Left renal pelvis (tissue), 4 donors: ENCODE data around the gene CCDC174. TPM values are rescaled to one million over a fixed set of nuclear protein-coding genes. Genes with fewer than 3 reads are reported as not detected.
"Not testable (repeated sequence)": the region's sequence is repeated elsewhere in the genome, so short reads cannot be mapped to it uniquely, and the experiment has no call there.

ENCODE experiments used
- DNase-seq, 4 donors: peaks; one replicate each; pipeline ENCODE4 v3.0.0-alpha.2; 2013; ENCODE audit warnings: low read depth in 4 of 4, low spot score in 3 of 4
- polyA plus RNA-seq, 4 donors: library from polyadenylated mRNA; unstranded; fragments of 120-200 nt; gene quantifications; one replicate each; pipeline ENCODE4 v1.2.1, GENCODE V29; 2013; ENCODE audit not compliant: insufficient read length in 4 of 4

Gene CCDC174
- polyA plus RNA-seq, 4 donors = 25.8 to 36.3 (median 34.1) TPM

- peak in 1 of 4 donors; percentile 45 for DNase-seq
Measured at GRCh38 chr3:14649466-14649865, 2.1 kb upstream of the CCDC174 start.

- no peak for DNase-seq
Measured at GRCh38 chr3:14650193-14650592, 1.4 kb upstream of the CCDC174 start.

GRCh38 chr3:14652360-14652907 lies 872 bp downstream of the CCDC174 start:
- DNase-seq = not testable (repeated sequence)

GRCh38 chr3:14657579-14657978 lies 6.0 kb downstream of the CCDC174 start:
- DNase-seq = no peak

GRCh38 chr3:14658978-14659377 lies 7.4 kb downstream of the CCDC174 start:
- no peak for DNase-seq

GRCh38 chr3:14660942-14661341 lies 9.4 kb downstream of the CCDC174 start:
- no peak for DNase-seq

- no peak for DNase-seq
Measured at GRCh38 chr3:14663396-14664135, 12.0 kb downstream of the CCDC174 start.

- no peak for DNase-seq
Measured at GRCh38 chr3:14664170-14664569, 12.6 kb downstream of the CCDC174 start.

GRCh38 chr3:14672588-14672987 lies 21.0 kb downstream of the CCDC174 start:
- no peak for DNase-seq

GRCh38 chr3:14674841-14675240 lies 23.3 kb downstream of the CCDC174 start, which contains the start of gene C3orf20:
Gene C3orf20, plus strand, starts transcription at chr3:14675141. Its CDS starts 7,573 bp downstream, at chr3:14682714.
- DNase-seq = no peak

GRCh38 chr3:14676881-14677280 lies 25.3 kb downstream of the CCDC174 start:
- DNase-seq = no peak

GRCh38 chr3:14678015-14678503 lies 26.5 kb downstream of the CCDC174 start:
- no peak for DNase-seq

- DNase-seq = no peak
Measured at GRCh38 chr3:14680115-14680514, 28.6 kb downstream of the CCDC174 start.

- DNase-seq = no peak
Measured at GRCh38 chr3:14680716-14681115, 29.2 kb downstream of the CCDC174 start.

GRCh38 chr3:14684447-14684846 lies 32.9 kb downstream of the CCDC174 start:
- DNase-seq = no peak

- no peak for DNase-seq
Measured at GRCh38 chr3:14685179-14685578, 33.6 kb downstream of the CCDC174 start.

- no peak for DNase-seq
Measured at GRCh38 chr3:14687360-14687759, 35.8 kb downstream of the CCDC174 start.

GRCh38 chr3:14688525-14688924 lies 37.0 kb downstream of the CCDC174 start:
- DNase-seq = no peak

- no peak for DNase-seq
Measured at GRCh38 chr3:14689247-14689980, 37.9 kb downstream of the CCDC174 start.

GRCh38 chr3:14691239-14691638 lies 39.7 kb downstream of the CCDC174 start:
- DNase-seq = no peak

- DNase-seq = no peak
Measured at GRCh38 chr3:14691719-14692118, 40.2 kb downstream of the CCDC174 start.
